Lower leg skin (tissue), 3 donors: ENCODE results near the gene REST.

Experiments
- CTCF ChIP-seq, 3 donors: fragments of 450-650 bp; IDR thresholded peaks; one replicate each; pipeline ENCODE4 v1.5.1; 2016; ENCODE audit warnings: antibody characterized with exemption in 3 of 3, mild to moderate bottlenecking in 3 of 3, moderate library complexity in 2 of 3
- POLR2A ChIP-seq, 2 donors: fragments of 450-650 bp; IDR thresholded peaks; one replicate each; pipeline ENCODE4 v1.6.1; 2016 to 2017; ENCODE audit warnings: antibody characterized with exemption in 2 of 2, mild to moderate bottlenecking in 1 of 2, moderate library complexity in 1 of 2

DNA sequence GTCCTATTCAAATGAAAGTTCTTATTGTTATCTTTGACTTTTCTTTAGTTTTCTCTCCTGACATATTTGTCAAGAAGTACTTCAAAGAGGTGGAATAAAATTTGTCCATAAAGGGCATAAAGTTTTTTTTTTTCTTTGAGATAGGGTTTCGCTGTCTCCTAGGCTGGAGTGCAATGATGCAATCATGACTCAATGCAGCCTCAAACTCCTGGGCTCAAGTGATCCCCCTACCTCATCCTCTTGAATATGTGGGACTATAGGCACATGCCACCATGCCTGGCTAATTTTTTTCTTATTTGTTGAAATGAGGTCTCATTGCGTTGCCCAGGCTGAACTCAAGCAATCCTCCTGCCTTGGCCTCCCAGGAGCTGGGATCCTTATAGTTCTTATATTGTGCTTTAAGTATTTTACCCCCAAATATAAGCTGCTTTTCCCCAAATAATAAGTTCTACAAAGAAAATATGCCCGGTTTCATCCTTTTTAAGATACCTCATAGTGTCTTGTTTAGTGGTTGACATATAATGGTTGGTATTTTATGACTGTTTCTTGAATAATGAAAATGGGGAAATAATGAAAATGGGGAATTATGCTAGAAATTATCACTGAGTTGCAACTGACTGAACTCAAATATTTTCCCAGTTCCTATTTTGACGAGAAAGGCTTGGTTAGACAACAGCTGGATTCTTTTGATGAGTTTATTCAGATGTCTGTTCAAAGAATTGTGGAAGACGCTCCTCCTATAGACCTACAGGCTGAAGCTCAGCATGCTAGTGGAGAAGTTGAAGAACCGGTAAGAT lies 82.6 kb downstream of the REST start:
- TF ChIP-seq CTCF (IDR thresholded peaks at IDR 0.05) = no peak
- TF ChIP-seq POLR2A (IDR thresholded peaks at IDR 0.05) = no peak
